ENCODE data around the gene DDR2.
A peak's percentile ranks its signal among the peaks of the same experiment; 100 is the strongest.
"Not testable (repeated sequence)": the region's sequence is repeated elsewhere in the genome, so short reads cannot be mapped to it uniquely, and the experiment has no call there.

Gene DDR2

GRCh38 chr1:162725301-162725837 is 93.1 kb downstream of the DDR2 start:
- no peak for DNase-seq (ENCODE audit: low spot score)

- peak; percentile 9 for DNase-seq (ENCODE audit: low spot score)
Observed at GRCh38 chr1:162726555-162726954, 94.3 kb downstream of the DDR2 start.

GRCh38 chr1:162727493-162727892 is 95.2 kb downstream of the DDR2 start:
- not testable (repeated sequence) for DNase-seq (ENCODE audit: low spot score)

- DNase-seq (ENCODE audit: low spot score), result no peak
Observed at GRCh38 chr1:162728573-162728972, 96.3 kb downstream of the DDR2 start.

- not testable (repeated sequence) for DNase-seq (ENCODE audit: low spot score)
Observed at GRCh38 chr1:162729195-162729774, 97.0 kb downstream of the DDR2 start.

GRCh38 chr1:162732094-162732493 is 99.8 kb downstream of the DDR2 start:
- no peak for DNase-seq (ENCODE audit: low spot score)

- peak; percentile 92 for DNase-seq (ENCODE audit: low spot score)
Observed at GRCh38 chr1:162732566-162733335, 100.5 kb downstream of the DDR2 start.

- DNase-seq (ENCODE audit: low spot score), result no peak
Observed at GRCh38 chr1:162733336-162733590, 101.0 kb downstream of the DDR2 start.

- no peak for DNase-seq (ENCODE audit: low spot score)
Observed at GRCh38 chr1:162734047-162734446, 101.8 kb downstream of the DDR2 start.

GRCh38 chr1:162736184-162736583 is 103.9 kb downstream of the DDR2 start:
- DNase-seq (ENCODE audit: low spot score), result no peak

GRCh38 chr1:162736633-162737067 is 104.4 kb downstream of the DDR2 start:
- DNase-seq (ENCODE audit: low spot score), result no peak

GRCh38 chr1:162740755-162741154 is 108.5 kb downstream of the DDR2 start:
- no peak for DNase-seq (ENCODE audit: low spot score)

GRCh38 chr1:162741574-162741973 is 109.3 kb downstream of the DDR2 start:
- no peak for DNase-seq (ENCODE audit: low spot score)

- not testable (repeated sequence) for DNase-seq (ENCODE audit: low spot score)
Observed at GRCh38 chr1:162746264-162746942, 114.1 kb downstream of the DDR2 start.

- no peak for DNase-seq (ENCODE audit: low spot score)
Observed at GRCh38 chr1:162753001-162753658, 120.9 kb downstream of the DDR2 start.

GRCh38 chr1:162753998-162754585 is 121.8 kb downstream of the DDR2 start:
- DNase-seq (ENCODE audit: low spot score), result no peak

GRCh38 chr1:162755306-162755705 is 123.0 kb downstream of the DDR2 start:
- DNase-seq (ENCODE audit: low spot score), result peak; percentile 29

GRCh38 chr1:162756523-162756922 is 124.3 kb downstream of the DDR2 start:
- DNase-seq (ENCODE audit: low spot score), result no peak

- no peak for DNase-seq (ENCODE audit: low spot score)
Observed at GRCh38 chr1:162757476-162757875, 125.2 kb downstream of the DDR2 start.

- DNase-seq (ENCODE audit: low spot score), result no peak
Observed at GRCh38 chr1:162765788-162766187, 133.5 kb downstream of the DDR2 start.

- no peak for DNase-seq (ENCODE audit: low spot score)
Observed at GRCh38 chr1:162772571-162773154, 140.4 kb downstream of the DDR2 start.

GRCh38 chr1:162774007-162774406 is 141.7 kb downstream of the DDR2 start:
- DNase-seq (ENCODE audit: low spot score), result no peak
